ENCODE results near the gene ZMIZ1.

The ZMIZ1 gene

GRCh38 chr10:79238606-79239005 lies 169.8 kb downstream of the ZMIZ1 start:
- FAIRE-seq, result no peak

- FAIRE-seq, result no peak
Measured at GRCh38 chr10:79239275-79239779, 170.6 kb downstream of the ZMIZ1 start.

- no peak for FAIRE-seq
Measured at GRCh38 chr10:79239924-79240581, 171.3 kb downstream of the ZMIZ1 start.

- no peak for FAIRE-seq
Measured at GRCh38 chr10:79241629-79241989, 172.8 kb downstream of the ZMIZ1 start.

- no peak for FAIRE-seq
Measured at GRCh38 chr10:79241990-79242619, 173.3 kb downstream of the ZMIZ1 start.

GRCh38 chr10:79242620-79243152 lies 173.9 kb downstream of the ZMIZ1 start:
- FAIRE-seq, result no peak

- FAIRE-seq, result no peak
Measured at GRCh38 chr10:79243181-79244067, 174.7 kb downstream of the ZMIZ1 start.

GRCh38 chr10:79244068-79244442 lies 175.3 kb downstream of the ZMIZ1 start:
- no peak for FAIRE-seq

- FAIRE-seq, result no peak
Measured at GRCh38 chr10:79244841-79245504, 176.2 kb downstream of the ZMIZ1 start.

- no peak for FAIRE-seq
Measured at GRCh38 chr10:79245539-79246208, 176.9 kb downstream of the ZMIZ1 start.

- no peak for FAIRE-seq
Measured at GRCh38 chr10:79246209-79246581, 177.4 kb downstream of the ZMIZ1 start.

GRCh38 chr10:79246606-79247275 lies 178.0 kb downstream of the ZMIZ1 start:
- FAIRE-seq, result no peak

GRCh38 chr10:79247373-79248137 lies 178.8 kb downstream of the ZMIZ1 start:
- FAIRE-seq, result no peak

- FAIRE-seq, result no peak
Measured at GRCh38 chr10:79248341-79249185, 179.8 kb downstream of the ZMIZ1 start.

GRCh38 chr10:79249186-79250121 lies 180.7 kb downstream of the ZMIZ1 start:
- FAIRE-seq, result no peak

GRCh38 chr10:79250259-79250658 lies 181.5 kb downstream of the ZMIZ1 start:
- FAIRE-seq, result no peak

GRCh38 chr10:79252450-79252849 lies 183.7 kb downstream of the ZMIZ1 start:
- no peak for FAIRE-seq

- no peak for FAIRE-seq
Measured at GRCh38 chr10:79252971-79253370, 184.2 kb downstream of the ZMIZ1 start.

GRCh38 chr10:79253704-79254103 lies 184.9 kb downstream of the ZMIZ1 start:
- no peak for FAIRE-seq
